Measurements from ENCODE around the gene WBP1.

WBP1 gene

DNA sequence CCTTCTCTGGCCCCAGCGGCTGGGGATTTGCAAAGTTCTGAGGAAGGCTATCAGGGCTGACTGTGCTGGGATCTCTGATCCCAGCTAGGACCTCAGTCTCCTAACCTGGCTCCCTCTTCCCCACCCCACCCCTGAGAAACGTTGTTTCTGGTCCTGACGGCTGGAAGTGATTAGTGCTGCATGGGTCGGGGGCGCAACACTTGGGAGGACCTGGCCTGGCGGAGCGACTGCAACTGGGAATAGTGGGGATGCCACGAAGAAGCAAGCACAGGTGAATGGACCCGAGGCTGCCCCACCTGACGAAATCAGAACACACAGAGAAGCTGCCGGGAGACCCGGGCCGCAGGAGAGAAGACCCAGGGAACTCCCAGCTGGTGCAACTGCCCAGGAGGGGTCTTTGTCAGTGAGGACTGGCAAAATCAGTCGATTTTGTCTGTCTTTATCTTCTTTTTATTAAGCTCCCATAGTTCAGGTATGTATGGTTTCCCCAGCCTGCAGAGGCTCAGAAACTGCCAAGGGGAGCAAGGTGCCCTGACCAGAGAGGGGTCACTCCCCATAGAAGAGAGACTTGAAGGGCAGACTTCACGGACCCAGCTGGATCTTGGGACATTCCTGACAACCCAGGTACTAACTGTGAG, 41.8 kb downstream of the WBP1 start:
- Histone ChIP-seq H3K4me1 (ENCODE audit: control insufficient read depth, insufficient read depth, low read length, poor library complexity, severe bottlenecking) (peaks cover 21% of the 10 kb centered on the region), H3K27ac (ENCODE audit: low read depth, low read length, severe bottlenecking) (no peak overlapping the region), H3K9me3 (ENCODE audit: control insufficient read depth, low read length) (no peaks in the 10 kb centered on the region), H3K36me3 (ENCODE audit: control insufficient read depth, insufficient read depth, low read length) (peaks cover 11% of the 10 kb centered on the region), H3K4me3 (ENCODE audit: extremely low read depth, insufficient read depth, low read length, poor library complexity, severe bottlenecking) (peak overlapping the region; percentile 39)
- WGBS, 2 experiments (ENCODE audit: insufficient coverage in 2 of 2), result 21 to 33% methylated on average over 14 to 15 of the region's 15 CpGs

GRCh38 chr2:74500578-74500946, 42.3 kb downstream of the WBP1 start:
- no peak overlapping the region for H3K4me3 ChIP-seq (ENCODE audit: extremely low read depth, insufficient read depth, low read length, poor library complexity, severe bottlenecking)
- peaks cover 21% of the 10 kb centered on the region for H3K4me1 ChIP-seq (ENCODE audit: control insufficient read depth, insufficient read depth, low read length, poor library complexity, severe bottlenecking)
- H3K36me3 ChIP-seq (ENCODE audit: control insufficient read depth, insufficient read depth, low read length), result peaks cover 13% of the 10 kb centered on the region
- no peaks in the 10 kb centered on the region for H3K9me3 ChIP-seq (ENCODE audit: control insufficient read depth, low read length)
- no peak overlapping the region for H3K27ac ChIP-seq (ENCODE audit: low read depth, low read length, severe bottlenecking)

- H3K36me3 ChIP-seq (ENCODE audit: control insufficient read depth, insufficient read depth, low read length), result peaks cover 20% of the 10 kb centered on the region
- no peak overlapping the region for H3K4me3 ChIP-seq (ENCODE audit: extremely low read depth, insufficient read depth, low read length, poor library complexity, severe bottlenecking)
- 54 to 61% methylated on average over 13 to 16 of the region's 18 CpGs for WGBS, 2 experiments (ENCODE audit: insufficient coverage in 2 of 2)
- no peaks in the 10 kb centered on the region for H3K9me3 ChIP-seq (ENCODE audit: control insufficient read depth, low read length)
- no peak overlapping the region for H3K27ac ChIP-seq (ENCODE audit: low read depth, low read length, severe bottlenecking)
- peaks cover 22% of the 10 kb centered on the region for H3K4me1 ChIP-seq (ENCODE audit: control insufficient read depth, insufficient read depth, low read length, poor library complexity, severe bottlenecking)
Observed at GRCh38 chr2:74501335-74502071, 43.3 kb downstream of the WBP1 start.

DNA sequence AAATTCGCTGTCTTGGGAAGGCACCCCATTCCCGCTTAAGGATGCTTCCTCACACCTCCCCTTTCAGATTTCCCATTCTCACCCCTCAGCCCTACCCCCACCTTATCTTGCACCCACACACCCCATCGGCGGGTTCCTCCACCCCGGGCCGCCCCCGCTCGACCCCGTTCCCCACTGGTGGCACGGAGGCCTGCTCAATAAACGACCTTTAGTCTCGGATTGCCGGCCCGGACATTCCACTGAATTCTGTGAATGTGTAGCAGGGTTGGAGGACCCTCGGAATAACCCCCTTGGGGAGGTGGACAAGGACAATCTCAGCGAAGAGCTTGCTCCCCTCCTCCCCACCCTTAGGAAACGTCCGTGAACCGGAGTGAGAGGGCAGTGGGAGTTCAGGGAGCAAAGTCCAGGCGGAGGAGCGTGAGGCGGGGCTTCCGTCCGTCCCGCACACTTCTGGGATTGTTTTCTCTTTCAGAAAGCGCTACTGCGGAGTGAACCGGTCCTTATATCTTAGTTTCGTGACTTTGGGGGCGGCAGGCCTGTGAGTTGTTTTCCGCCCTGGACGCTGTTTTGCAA, 44.0 kb downstream of the WBP1 start:
- Histone ChIP-seq H3K36me3 (ENCODE audit: control insufficient read depth, insufficient read depth, low read length) (peaks cover 20% of the 10 kb centered on the region), H3K9me3 (ENCODE audit: control insufficient read depth, low read length) (no peaks in the 10 kb centered on the region), H3K4me1 (ENCODE audit: control insufficient read depth, insufficient read depth, low read length, poor library complexity, severe bottlenecking) (peaks cover 26% of the 10 kb centered on the region), H3K27ac (ENCODE audit: low read depth, low read length, severe bottlenecking) (no peak overlapping the region), H3K4me3 (ENCODE audit: extremely low read depth, insufficient read depth, low read length, poor library complexity, severe bottlenecking) (peak overlapping the region; percentile 47)
- 15 to 26% methylated on average over 20 to 21 of the region's 32 CpGs for WGBS, 2 experiments (ENCODE audit: insufficient coverage in 2 of 2)

DNA sequence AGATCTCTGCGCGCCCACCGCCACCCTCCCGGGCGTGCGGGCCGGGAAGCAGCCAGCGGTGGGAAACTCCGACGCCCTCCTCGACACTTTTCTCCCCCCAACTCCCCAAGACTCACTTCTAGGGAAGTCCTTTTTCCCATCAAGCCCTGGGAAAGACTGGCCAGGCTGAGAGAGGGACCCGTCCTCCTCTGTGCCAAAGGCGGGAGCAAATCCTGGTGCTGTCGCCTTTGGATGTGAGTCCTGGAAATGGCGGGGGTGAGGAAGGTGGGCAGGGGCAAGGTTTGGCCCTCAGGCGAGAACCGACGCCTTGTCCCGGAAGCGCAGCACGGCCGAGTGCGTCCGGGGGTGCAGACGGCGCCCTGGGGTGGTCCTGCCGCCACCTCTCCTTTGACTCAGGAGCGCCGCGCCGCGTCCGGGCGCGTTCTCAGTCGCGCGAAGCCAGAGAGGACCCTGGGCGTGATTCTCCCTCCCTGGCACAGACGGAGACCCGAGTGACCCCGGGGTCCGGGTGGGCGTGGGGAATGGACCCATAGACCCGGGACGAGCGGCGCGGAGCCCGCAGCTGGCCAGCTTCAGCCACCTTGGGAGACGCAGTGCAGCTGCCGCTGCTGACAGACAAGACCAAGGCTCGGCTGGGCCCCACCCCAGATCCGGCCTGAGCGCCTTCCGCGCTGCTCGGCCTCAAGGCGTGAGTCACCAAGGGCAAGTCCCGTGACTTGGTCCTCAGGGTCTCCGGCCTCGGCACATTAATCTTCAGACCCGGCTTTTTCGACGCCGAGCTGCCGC, 44.7 kb downstream of the WBP1 start:
- Histone ChIP-seq H3K4me1 (ENCODE audit: control insufficient read depth, insufficient read depth, low read length, poor library complexity, severe bottlenecking) (peaks cover 26% of the 10 kb centered on the region), H3K9me3 (ENCODE audit: control insufficient read depth, low read length) (no peaks in the 10 kb centered on the region), H3K36me3 (ENCODE audit: control insufficient read depth, insufficient read depth, low read length) (peaks cover 20% of the 10 kb centered on the region), H3K4me3 (ENCODE audit: extremely low read depth, insufficient read depth, low read length, poor library complexity, severe bottlenecking) (peak overlapping the region; percentile 47), H3K27ac (ENCODE audit: low read depth, low read length, severe bottlenecking) (peak overlapping the region; percentile 53)
- WGBS, 2 experiments (ENCODE audit: insufficient coverage in 2 of 2), result 5 to 6% methylated on average over 46 to 66 of the region's 67 CpGs

GRCh38 chr2:74503506-74504475, 45.6 kb downstream of the WBP1 start:
- 76 to 77% methylated on average over 41 to 43 of the region's 45 CpGs for WGBS, 2 experiments (ENCODE audit: insufficient coverage in 2 of 2)
- peak overlapping the region; percentile 53 for H3K27ac ChIP-seq (ENCODE audit: low read depth, low read length, severe bottlenecking)
- peaks cover 23% of the 10 kb centered on the region for H3K4me1 ChIP-seq (ENCODE audit: control insufficient read depth, insufficient read depth, low read length, poor library complexity, severe bottlenecking)
- H3K9me3 ChIP-seq (ENCODE audit: control insufficient read depth, low read length), result no peaks in the 10 kb centered on the region
- peaks cover 20% of the 10 kb centered on the region for H3K36me3 ChIP-seq (ENCODE audit: control insufficient read depth, insufficient read depth, low read length)
- peak overlapping the region; percentile 47 for H3K4me3 ChIP-seq (ENCODE audit: extremely low read depth, insufficient read depth, low read length, poor library complexity, severe bottlenecking)

DNA sequence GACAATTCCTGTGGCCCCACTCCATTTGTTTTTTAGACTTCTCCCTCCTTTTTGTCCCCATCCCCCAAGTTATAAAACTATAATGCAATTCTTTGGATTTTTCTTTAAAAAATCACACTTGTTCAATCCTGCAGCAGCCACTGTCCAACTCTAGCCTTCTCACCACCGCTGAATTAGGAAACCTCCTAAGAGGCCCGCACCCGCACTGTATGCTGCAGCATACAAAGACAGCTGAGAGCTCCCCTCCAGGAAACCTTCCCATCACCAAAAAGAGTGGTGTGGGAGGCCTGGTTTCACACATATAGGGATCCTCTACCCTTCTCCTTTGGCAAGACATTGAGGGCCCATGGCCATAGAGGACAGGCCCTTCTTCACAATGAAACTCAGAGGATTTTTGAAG, 46.4 kb downstream of the WBP1 start:
- Histone ChIP-seq H3K27ac (ENCODE audit: low read depth, low read length, severe bottlenecking) (no peak overlapping the region), H3K36me3 (ENCODE audit: control insufficient read depth, insufficient read depth, low read length) (peaks cover 20% of the 10 kb centered on the region), H3K4me3 (ENCODE audit: extremely low read depth, insufficient read depth, low read length, poor library complexity, severe bottlenecking) (no peak overlapping the region), H3K4me1 (ENCODE audit: control insufficient read depth, insufficient read depth, low read length, poor library complexity, severe bottlenecking) (peaks cover 18% of the 10 kb centered on the region), H3K9me3 (ENCODE audit: control insufficient read depth, low read length) (no peaks in the 10 kb centered on the region)
- 93% methylated on average over 2 to 3 of the region's 3 CpGs for WGBS, 2 experiments (ENCODE audit: insufficient coverage in 2 of 2)

DNA sequence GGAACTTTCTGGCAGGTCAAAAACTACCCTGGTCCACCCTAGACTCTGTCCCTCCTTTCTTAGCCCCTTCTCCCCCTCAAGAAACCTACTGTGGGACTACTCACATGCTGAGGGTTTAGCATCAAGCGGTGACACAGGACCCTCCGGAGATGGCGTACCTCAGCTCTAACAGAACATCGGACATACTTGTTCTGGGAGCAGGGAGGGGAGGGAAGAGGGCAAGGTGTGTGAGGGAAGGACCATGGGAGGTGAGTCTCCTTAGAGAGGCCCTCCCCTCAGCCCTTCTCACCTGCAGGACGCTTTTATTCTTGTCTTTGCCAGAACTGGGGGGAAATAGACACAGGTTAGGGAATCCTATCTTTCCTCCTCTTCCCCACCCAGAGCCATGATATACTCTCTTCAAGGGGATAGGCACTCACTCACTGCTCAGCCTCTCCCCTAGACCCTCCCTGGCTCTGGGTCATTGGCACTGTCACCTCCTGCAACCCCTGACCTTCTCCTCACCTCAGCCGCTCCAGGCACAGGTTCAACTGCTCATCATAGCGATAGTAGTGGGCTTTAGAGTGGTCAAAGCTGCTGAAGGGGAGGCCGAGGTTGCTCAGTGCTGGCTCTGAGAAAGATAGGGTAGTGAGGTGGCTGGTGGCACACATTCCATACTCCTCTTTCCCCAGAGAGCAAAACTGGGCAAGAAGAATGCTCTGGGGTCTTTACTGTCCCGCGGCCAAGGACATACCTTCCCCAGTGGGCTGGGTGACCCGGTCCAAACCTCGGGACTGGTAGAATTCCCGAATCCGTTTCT, 47.4 kb downstream of the WBP1 start:
- Histone ChIP-seq H3K27ac (ENCODE audit: low read depth, low read length, severe bottlenecking) (no peak overlapping the region), H3K9me3 (ENCODE audit: control insufficient read depth, low read length) (no peaks in the 10 kb centered on the region), H3K4me3 (ENCODE audit: extremely low read depth, insufficient read depth, low read length, poor library complexity, severe bottlenecking) (no peak overlapping the region), H3K36me3 (ENCODE audit: control insufficient read depth, insufficient read depth, low read length) (peaks cover 20% of the 10 kb centered on the region), H3K4me1 (ENCODE audit: control insufficient read depth, insufficient read depth, low read length, poor library complexity, severe bottlenecking) (peaks cover 18% of the 10 kb centered on the region)
- WGBS, 2 experiments (ENCODE audit: insufficient coverage in 2 of 2), result 95 to 100% methylated on average over 6 to 9 of the region's 14 CpGs

GRCh38 chr2:74507145-74507925, 49.1 kb downstream of the WBP1 start, which contains the start of gene PCGF1:
PCGF1 (minus strand) TSS chr2:74507695; CDS start chr2:74507668, 27 bp downstream.
- WGBS, 2 experiments (ENCODE audit: insufficient coverage in 2 of 2), result 0 to 1% methylated on average over 42 to 44 of the region's 56 CpGs
- Histone ChIP-seq H3K9me3 (ENCODE audit: control insufficient read depth, low read length) (no peaks in the 10 kb centered on the region), H3K4me3 (ENCODE audit: extremely low read depth, insufficient read depth, low read length, poor library complexity, severe bottlenecking) (peak within 1 kb of the TSS; percentile 70), H3K4me1 (ENCODE audit: control insufficient read depth, insufficient read depth, low read length, poor library complexity, severe bottlenecking) (peaks cover 13% of the 10 kb centered on the region), H3K36me3 (ENCODE audit: control insufficient read depth, insufficient read depth, low read length) (peaks cover 20% of the 10 kb centered on the region), H3K27ac (ENCODE audit: low read depth, low read length, severe bottlenecking) (peak within 1 kb of the TSS; percentile 95)

Measured in mesodermal cell (in vitro differentiated cells).